ENCODE results near the gene LRRC56.

Gene LRRC56

GRCh38 chr11:506238-506994, 30.9 kb upstream of the LRRC56 start:
- peak; percentile 98 for DNase-seq (ENCODE audit: low read depth)
- no peak for TF ChIP-seq CTCF (IDR thresholded peaks at IDR 0.05; ENCODE audit: insufficient read depth, low read depth, low read length, missing control alignments)
- H3K4me3 ChIP-seq (ENCODE audit: low read length), result peak overlapping the region; percentile 81

DNA sequence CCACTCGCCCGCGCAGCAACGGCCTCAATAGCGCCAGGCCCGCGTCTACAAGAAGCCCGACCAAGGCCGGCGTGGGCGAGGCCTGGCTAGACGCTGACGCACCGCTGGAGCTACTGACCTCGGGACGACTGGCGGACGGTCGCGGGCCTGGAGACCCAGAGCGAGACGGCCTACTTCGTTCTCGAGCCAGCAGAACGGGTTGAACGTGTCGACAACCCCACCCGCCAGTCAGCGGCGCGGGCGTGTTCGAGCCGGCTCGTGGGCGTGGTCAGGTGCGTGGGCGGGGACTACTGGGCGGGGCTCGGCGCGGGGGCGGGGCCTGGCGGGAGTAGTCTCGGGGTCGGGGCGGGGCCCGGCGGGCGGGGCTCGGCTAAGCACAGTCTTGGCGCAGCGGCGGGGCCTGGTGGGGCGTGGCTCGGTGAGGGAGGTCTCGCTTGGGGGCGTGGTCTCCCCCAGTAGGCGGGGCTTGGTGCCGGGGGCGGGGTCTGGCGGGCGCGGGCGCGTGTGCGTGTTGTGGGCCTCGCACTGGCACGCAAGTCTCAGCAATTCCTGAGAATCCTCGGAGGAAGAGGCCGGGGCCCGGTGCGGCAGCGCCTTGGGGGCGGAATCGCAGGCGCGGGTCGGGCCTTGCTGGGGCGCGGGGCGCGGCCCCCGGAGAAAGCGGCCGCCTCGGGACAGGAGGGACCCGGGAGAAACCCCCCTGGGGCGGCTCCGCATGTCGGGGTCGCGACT, 30.2 kb upstream of the LRRC56 start, which contains the start of gene RNH1:
Gene RNH1, minus strand, starts transcription at position 248 of the 732 bp plus-strand sequence. CDS start 5,080 bp downstream, outside the sequence.
- TF ChIP-seq CTCF (IDR thresholded peaks at IDR 0.05; ENCODE audit: insufficient read depth, low read depth, low read length, missing control alignments), result no peak
- peak within 1 kb of the TSS; percentile 81 for H3K4me3 ChIP-seq (ENCODE audit: low read length)
- DNase-seq (ENCODE audit: low read depth), result peak; percentile 98

DNA sequence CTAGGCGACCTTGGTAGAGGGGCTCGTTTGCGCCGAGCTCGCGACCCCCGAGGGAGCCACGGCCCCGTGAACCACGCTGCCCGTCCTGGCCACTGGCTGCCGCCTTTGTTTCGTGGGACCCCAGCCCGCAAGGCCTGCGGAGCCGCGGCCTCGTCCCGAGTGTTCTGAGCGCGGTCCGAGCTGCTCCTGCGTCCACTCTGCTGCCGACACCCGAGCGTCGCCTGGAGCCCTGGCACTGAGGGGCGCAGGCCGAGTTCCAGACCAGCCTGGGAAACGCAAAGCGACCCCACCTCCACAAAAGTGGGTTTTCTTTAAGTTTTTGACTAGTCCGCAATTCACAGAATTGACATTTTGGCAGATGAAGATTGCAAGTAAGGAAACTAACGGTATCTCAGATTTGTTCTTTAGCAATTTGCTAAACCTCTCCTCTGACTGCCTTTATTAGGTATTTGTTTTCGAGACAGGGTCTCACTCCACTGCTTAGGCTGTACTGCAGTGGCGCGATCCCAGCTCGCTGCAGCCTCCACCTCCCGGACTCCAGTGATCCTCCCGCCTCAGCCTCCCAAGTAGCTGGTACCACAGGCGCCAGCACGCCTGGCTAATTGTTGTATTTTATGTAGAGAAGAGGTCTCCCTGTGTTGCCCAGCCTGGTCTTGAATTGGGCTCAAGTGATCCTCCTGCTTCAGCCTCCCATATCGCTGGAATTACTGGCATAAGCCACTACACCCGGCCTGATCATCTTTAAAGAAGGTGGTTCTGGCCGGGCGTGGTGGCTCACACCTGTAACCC, 29.4 kb upstream of the LRRC56 start:
- TF ChIP-seq CTCF (IDR thresholded peaks at IDR 0.05; ENCODE audit: insufficient read depth, low read depth, low read length, missing control alignments), result no peak
- peak overlapping the region; percentile 59 for H3K4me3 ChIP-seq (ENCODE audit: low read length)
- no peak for DNase-seq (ENCODE audit: low read depth)

DNA sequence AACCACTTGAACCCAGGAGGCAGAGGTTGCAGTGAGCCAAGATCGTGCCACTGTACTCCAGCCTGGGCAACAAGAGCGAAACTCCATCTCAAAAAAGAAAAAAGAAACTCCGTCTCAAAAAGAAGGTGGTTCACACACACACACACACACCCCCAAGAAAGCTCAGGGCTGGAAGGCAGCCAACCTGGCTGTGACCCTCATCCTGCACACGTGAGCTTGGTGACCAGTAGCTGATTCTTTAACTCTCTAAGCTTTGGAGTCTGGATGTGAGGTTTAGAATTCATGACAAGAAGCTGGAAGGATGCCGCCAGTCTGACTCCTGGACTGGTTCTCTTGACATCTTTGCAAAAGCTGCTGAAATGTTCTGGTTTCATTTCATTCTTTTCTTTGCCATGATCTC, 28.4 kb upstream of the LRRC56 start:
- DNase-seq (ENCODE audit: low read depth), result no peak
- H3K4me3 ChIP-seq (ENCODE audit: low read length), result no peak overlapping the region
- TF ChIP-seq CTCF (IDR thresholded peaks at IDR 0.05; ENCODE audit: insufficient read depth, low read depth, low read length, missing control alignments), result no peak

GRCh38 chr11:512761-513595, 24.3 kb upstream of the LRRC56 start:
- no peak overlapping the region for H3K4me3 ChIP-seq (ENCODE audit: low read length)
- TF ChIP-seq CTCF (IDR thresholded peaks at IDR 0.05; ENCODE audit: insufficient read depth, low read depth, low read length, missing control alignments), result no peak
- DNase-seq (ENCODE audit: low read depth), result no peak

GRCh38 chr11:514606-515005, 22.7 kb upstream of the LRRC56 start:
- DNase-seq (ENCODE audit: low read depth), result no peak
- TF ChIP-seq CTCF (IDR thresholded peaks at IDR 0.05; ENCODE audit: insufficient read depth, low read depth, low read length, missing control alignments), result no peak
- no peak overlapping the region for H3K4me3 ChIP-seq (ENCODE audit: low read length)

Data from epithelial cell of esophagus (primary cell).